Cardiac fibroblast (primary cell): Measurements from ENCODE around the gene CFAP92.

Experiments used
- DNase-seq, 2 donors: peaks; one replicate each; pipeline versions ENCODE4 v3.0.0 to v3.0.0-alpha.2; 2010; ENCODE audit warnings: low read depth in 2 of 2
- H3K4me3 ChIP-seq, 2 donors: replicated peaks in 1 of 2; 1 replicate in 1 of 2; 2 replicates in 1 of 2; pipeline ENCODE4 v1.5.1; 2011; ENCODE audit warnings: low read depth in 2 of 2, low read length in 2 of 2, mild to moderate bottlenecking in 2 of 2, moderate library complexity in 1 of 2
- TF ChIP-seq, protein P1 (sequence below): IDR thresholded peaks from one replicate; pipeline ENCODE4 v1.5.1; 2011; ENCODE audit warnings: low read depth, mild to moderate bottlenecking, low read length, inconsistent platforms

Gene CFAP92

DNA sequence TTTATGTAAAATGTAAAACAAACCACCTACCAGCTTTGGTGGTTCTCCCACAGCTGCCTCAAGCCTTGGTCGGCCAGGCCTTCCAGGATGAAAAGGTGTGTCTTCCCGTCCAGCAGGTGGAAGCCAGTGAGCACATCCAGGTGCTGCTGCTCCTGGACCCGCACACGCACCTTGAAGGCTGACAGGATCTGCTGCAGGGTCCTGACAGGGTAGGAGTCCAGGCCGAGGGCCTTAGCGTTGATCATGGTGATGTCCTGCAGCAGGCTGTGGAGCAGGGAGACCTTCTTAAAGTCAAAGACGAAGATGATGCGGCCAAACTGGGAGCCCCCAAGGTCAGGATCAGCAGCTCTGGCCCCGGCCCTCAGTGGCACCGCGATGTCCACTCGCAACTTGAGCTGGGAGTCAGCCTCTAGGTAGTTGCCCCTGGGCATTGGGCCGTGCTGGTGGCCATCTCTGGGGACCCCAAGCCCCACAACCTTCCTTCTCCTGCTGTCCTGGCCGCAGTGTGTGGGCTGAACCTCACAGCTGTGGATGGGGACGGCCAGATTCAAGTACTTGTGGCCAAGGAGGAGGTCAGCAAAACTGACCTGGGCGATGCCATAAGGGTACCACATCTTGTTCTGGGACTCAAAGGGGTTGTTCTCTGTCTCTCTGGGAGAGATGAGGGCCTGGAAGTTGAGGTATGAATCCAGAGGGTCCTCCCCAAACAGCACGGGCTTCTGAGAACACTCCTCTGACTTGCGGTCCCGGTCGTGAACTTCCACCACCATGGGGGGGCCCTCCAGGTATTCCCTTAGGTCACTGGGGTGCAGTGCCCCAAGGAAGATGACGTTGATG is 48.6 kb downstream of the CFAP92 start:
- TF ChIP-seq, protein P1, sequence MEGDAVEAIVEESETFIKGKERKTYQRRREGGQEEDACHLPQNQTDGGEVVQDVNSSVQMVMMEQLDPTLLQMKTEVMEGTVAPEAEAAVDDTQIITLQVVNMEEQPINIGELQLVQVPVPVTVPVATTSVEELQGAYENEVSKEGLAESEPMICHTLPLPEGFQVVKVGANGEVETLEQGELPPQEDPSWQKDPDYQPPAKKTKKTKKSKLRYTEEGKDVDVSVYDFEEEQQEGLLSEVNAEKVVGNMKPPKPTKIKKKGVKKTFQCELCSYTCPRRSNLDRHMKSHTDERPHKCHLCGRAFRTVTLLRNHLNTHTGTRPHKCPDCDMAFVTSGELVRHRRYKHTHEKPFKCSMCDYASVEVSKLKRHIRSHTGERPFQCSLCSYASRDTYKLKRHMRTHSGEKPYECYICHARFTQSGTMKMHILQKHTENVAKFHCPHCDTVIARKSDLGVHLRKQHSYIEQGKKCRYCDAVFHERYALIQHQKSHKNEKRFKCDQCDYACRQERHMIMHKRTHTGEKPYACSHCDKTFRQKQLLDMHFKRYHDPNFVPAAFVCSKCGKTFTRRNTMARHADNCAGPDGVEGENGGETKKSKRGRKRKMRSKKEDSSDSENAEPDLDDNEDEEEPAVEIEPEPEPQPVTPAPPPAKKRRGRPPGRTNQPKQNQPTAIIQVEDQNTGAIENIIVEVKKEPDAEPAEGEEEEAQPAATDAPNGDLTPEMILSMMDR, result no peak
- H3K4me3 ChIP-seq, result no peak overlapping the region
- no peak for DNase-seq

- no peak for DNase-seq
- TF ChIP-seq, protein P1, result no peak
- no peak overlapping the region for H3K4me3 ChIP-seq
Measured at GRCh38 chr3:128942161-128942952, 51.5 kb downstream of the CFAP92 start.

- DNase-seq, result no peak
- H3K4me3 ChIP-seq, result no peak overlapping the region
- TF ChIP-seq, protein P1, result no peak
Measured at GRCh38 chr3:128940252-128940651, 53.6 kb downstream of the CFAP92 start.

GRCh38 chr3:128936341-128936740 is 57.5 kb downstream of the CFAP92 start:
- H3K4me3 ChIP-seq, result no peak overlapping the region
- no peak for DNase-seq
- TF ChIP-seq, protein P1, result no peak

GRCh38 chr3:128935922-128936321 is 58.0 kb downstream of the CFAP92 start:
- H3K4me3 ChIP-seq, result no peak overlapping the region
- TF ChIP-seq, protein P1, result no peak
- no peak for DNase-seq

GRCh38 chr3:128933922-128934253 is 60.0 kb downstream of the CFAP92 start:
- TF ChIP-seq, protein P1, result no peak
- H3K4me3 ChIP-seq, result no peak overlapping the region
- no peak for DNase-seq
